Transverse colon (tissue), 4 donors: Measurements from ENCODE around the gene ANK3. TPM values are rescaled to one million over a fixed set of nuclear protein-coding genes. Genes with fewer than 3 reads are reported as not detected.

ENCODE experiments used
- DNase-seq: peaks from one replicate; pipeline ENCODE4 v3.0.0-alpha.2; 2019
- H3K27ac ChIP-seq, 4 donors: fragments of 200-600 bp; sonication (generic); 2 replicates each; pipeline ENCODE4 v1.5.1; 2016 to 2018; ENCODE audit warnings: inconsistent platforms in 4 of 4
- H3K27me3 ChIP-seq: fragments of 200-600 bp; sonication (generic); 2 replicates; pipeline ENCODE4 v1.5.1; 2017; ENCODE audit warnings: inconsistent platforms
- H3K36me3 ChIP-seq, 4 donors: fragments of 200-600 bp; sonication (generic); 2 replicates each; pipeline ENCODE4 v1.5.1; 2017 to 2019; ENCODE audit warnings: inconsistent platforms in 4 of 4
- H3K4me1 ChIP-seq, 4 donors: fragments of 200-600 bp; sonication (generic); 2 replicates each; pipeline ENCODE4 v1.5.1; 2017 to 2020; ENCODE audit warnings: inconsistent platforms in 4 of 4
- H3K4me3 ChIP-seq, 4 donors: fragments of 200-600 bp; sonication (generic); 1 replicate in 1 of 4; 2 replicates in 3 of 4; pipeline versions ENCODE4 v1.5.1 to v1.6.1; 2017 to 2019; ENCODE audit warnings: inconsistent platforms in 4 of 4
- H3K9me3 ChIP-seq, 2 donors: fragments of 200-600 bp; sonication (generic); 2 replicates each; pipeline ENCODE4 v1.5.1; 2017 to 2019; ENCODE audit warnings: inconsistent platforms in 2 of 2
- EP300 ChIP-seq: sonication (generic); formaldehyde crosslinking; IDR thresholded peaks from one replicate; pipeline ENCODE4 v1.6.1; 2017; ENCODE audit warnings: antibody characterized with exemption, low read depth
- POLR2A ChIP-seq: fragments of 450-650 bp; IDR thresholded peaks from one replicate; pipeline ENCODE4 v1.6.1; 2016; ENCODE audit warnings: antibody characterized with exemption, mild to moderate bottlenecking, moderate library complexity
- POLR2AphosphoS5 ChIP-seq, 3 donors: sonication (generic); formaldehyde crosslinking; IDR thresholded peaks; one replicate each; pipeline ENCODE4 v1.6.1; 2016; ENCODE audit warnings: antibody characterized with exemption in 3 of 3
- WGBS, 2 donors: methylation state at CpG; one replicate each; pipeline ENCODE4 v1.1.5; 2018; ENCODE audit warnings: low coverage in 1 of 2; 5-methylcytosine and 5-hydroxymethylcytosine counted together
- in situ Hi-C, 4 donors: fragments of 200-750 bp; cut with MboI; loops; one replicate each; pipeline versions ENCODE4 v1.15.0 to v1.15.1; 2017; ENCODE audit warnings: low sequenced_read_pairs in 3 of 4, low pct_ligation_motif_present in 1 of 4, low pct_unique_long_range_greater_than_20kb in 1 of 4
- intact Hi-C: fragments of 100-400 bp; cut with DNase I; formaldehyde crosslinking; loops from one replicate; pipeline ENCODE4 v1.15.1; 2023; ENCODE audit warnings: low total_unique reads
- total RNA-seq, 4 donors: library from RNA; depleted of rRNA; stranded (reverse); fragments of >200 nt; gene quantifications; one replicate each; pipeline ENCODE4 v1.1.0, GENCODE V29; 2016
- TF ChIP-seq, protein P1 (sequence below), 5 experiments: fragments of 200-600 bp in 3 of 5; fragments of 450-650 bp in 2 of 5; sonication (generic) in 3 of 5; IDR thresholded peaks; 1 replicate in 2 of 5; 2 replicates in 3 of 5; pipeline ENCODE4 v1.5.1; 2016 to 2017; ENCODE audit warnings: antibody characterized with exemption in 5 of 5, inconsistent platforms in 3 of 5, mild to moderate bottlenecking in 2 of 5, moderate library complexity in 1 of 5

The ANK3 gene
- total RNA-seq, 4 donors from 2014 or later = 41.2 to 230 (median 172) TPM

GRCh38 chr10:60388709-60389301 is 870 bp downstream of the ANK3 start:
- 56 to 62% methylated on average over 7 of the region's 7 CpGs for WGBS, 2 donors
- in situ Hi-C loops = no loop called here
- no peak for DNase-seq
- H3K36me3 ChIP-seq = no peaks in the 10 kb centered on the region
- H3K9me3 ChIP-seq = no peaks in the 10 kb centered on the region
- H3K4me1 ChIP-seq = peaks cover 0 to 24% (median 6%) of the 10 kb centered on the region in 4 donors
- TF ChIP-seq, protein P1, sequence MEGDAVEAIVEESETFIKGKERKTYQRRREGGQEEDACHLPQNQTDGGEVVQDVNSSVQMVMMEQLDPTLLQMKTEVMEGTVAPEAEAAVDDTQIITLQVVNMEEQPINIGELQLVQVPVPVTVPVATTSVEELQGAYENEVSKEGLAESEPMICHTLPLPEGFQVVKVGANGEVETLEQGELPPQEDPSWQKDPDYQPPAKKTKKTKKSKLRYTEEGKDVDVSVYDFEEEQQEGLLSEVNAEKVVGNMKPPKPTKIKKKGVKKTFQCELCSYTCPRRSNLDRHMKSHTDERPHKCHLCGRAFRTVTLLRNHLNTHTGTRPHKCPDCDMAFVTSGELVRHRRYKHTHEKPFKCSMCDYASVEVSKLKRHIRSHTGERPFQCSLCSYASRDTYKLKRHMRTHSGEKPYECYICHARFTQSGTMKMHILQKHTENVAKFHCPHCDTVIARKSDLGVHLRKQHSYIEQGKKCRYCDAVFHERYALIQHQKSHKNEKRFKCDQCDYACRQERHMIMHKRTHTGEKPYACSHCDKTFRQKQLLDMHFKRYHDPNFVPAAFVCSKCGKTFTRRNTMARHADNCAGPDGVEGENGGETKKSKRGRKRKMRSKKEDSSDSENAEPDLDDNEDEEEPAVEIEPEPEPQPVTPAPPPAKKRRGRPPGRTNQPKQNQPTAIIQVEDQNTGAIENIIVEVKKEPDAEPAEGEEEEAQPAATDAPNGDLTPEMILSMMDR (IDR thresholded peaks at IDR 0.05) = no peak
- TF ChIP-seq EP300 = no peak
- H3K27ac ChIP-seq = peak overlapping the region in 3 of 4 donors; percentile 3 to 30 (median 27)
- no peaks in the 10 kb centered on the region for H3K27me3 ChIP-seq
- H3K4me3 ChIP-seq = no peak overlapping the region
- intact Hi-C loops = no loop called here

DNA sequence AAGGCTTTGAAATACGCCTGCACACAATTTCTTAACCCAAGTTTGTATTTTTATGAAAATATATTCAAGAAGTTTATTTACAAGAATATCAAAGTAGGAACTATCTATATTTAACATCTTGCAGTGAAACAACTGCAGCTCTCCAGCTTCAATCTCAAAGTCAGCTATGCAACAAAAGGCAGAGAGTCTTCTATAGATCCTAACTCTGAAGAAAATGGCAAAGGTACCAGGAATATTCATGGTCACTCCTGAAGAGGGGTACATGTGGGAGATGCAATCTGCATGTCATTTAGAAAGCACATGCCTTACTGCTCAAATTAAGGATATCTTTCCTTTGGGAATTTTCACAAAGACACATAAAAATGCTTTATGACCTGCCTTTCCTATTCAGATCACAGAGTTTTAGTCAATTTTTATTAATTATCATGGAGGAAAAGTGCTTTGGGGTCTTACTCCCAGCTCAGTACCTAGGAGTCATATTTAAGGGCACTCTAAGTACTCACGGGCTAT is 1.5 kb downstream of the ANK3 start:
- H3K4me3 ChIP-seq = no peak overlapping the region
- DNase-seq = no peak
- H3K27ac ChIP-seq = peak overlapping the region in 3 of 4 donors; percentile 3 to 30 (median 27)

DNA sequence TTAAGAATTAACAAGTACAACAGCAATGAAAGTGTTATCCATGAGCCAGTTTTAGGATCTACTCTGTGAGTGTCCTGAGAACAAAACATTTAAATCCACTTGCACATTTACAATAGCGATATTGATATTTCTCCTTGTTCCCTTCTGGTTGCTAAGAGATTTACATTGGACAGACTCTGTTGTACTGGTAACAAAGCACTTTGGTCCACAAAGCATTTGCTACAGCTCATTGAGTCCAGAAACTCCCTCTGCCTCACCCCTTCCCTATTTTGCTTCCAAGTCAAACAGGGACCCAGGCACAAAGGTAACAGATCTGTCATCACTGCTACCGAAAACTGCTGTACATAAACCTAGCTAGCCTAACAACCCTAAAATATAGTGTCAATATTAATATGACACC is 2.1 kb downstream of the ANK3 start:
- H3K27ac ChIP-seq = no peak overlapping the region
- no peaks in the 10 kb centered on the region for H3K36me3 ChIP-seq
- no peak for DNase-seq
- no peak overlapping the region for H3K4me3 ChIP-seq
- in situ Hi-C loops (no loop called here), intact Hi-C loops (no loop called here)
- TF ChIP-seq POLR2A (no peak), EP300 (no peak), POLR2AphosphoS5 (IDR thresholded peaks at IDR 0.05) (no peak)
- TF ChIP-seq, protein P1 (IDR thresholded peaks at IDR 0.05) = no peak
- no peaks in the 10 kb centered on the region for H3K27me3 ChIP-seq
- no peaks in the 10 kb centered on the region for H3K9me3 ChIP-seq
- WGBS, 2 donors = 65 to 67% methylated on average over 2 of the region's 2 CpGs
- peaks cover 0 to 24% (median 6%) of the 10 kb centered on the region in 4 donors for H3K4me1 ChIP-seq

More for the DNA sequence above, 1.5 kb downstream of the ANK3 start:
- Histone ChIP-seq H3K9me3 (no peaks in the 10 kb centered on the region), H3K4me1 (peaks cover 0 to 24% (median 6%) of the 10 kb centered on the region in 4 donors), H3K36me3 (no peaks in the 10 kb centered on the region), H3K27me3 (no peaks in the 10 kb centered on the region)
- in situ Hi-C loops = no loop called here
- intact Hi-C loops = no loop called here
- WGBS, 2 donors = 86 to 94% methylated on average over 2 of the region's 2 CpGs
- TF ChIP-seq, protein P1 (IDR thresholded peaks at IDR 0.05) = no peak
- no peak for TF ChIP-seq EP300
- TF ChIP-seq POLR2AphosphoS5 (IDR thresholded peaks at IDR 0.05) = no peak
- no peak for TF ChIP-seq POLR2A

GRCh38 chr10:60385399-60385738 is 4.3 kb downstream of the ANK3 start:
- Histone ChIP-seq H3K27me3 (no peaks in the 10 kb centered on the region), H3K4me3 (no peak overlapping the region), H3K9me3 (no peaks in the 10 kb centered on the region), H3K27ac (no peak overlapping the region), H3K4me1 (peaks cover 0 to 24% (median 6%) of the 10 kb centered on the region in 4 donors), H3K36me3 (no peaks in the 10 kb centered on the region)
- WGBS, 2 donors = 78 to 97% methylated on average over 1 of the region's 1 CpG
- TF ChIP-seq POLR2AphosphoS5 (IDR thresholded peaks at IDR 0.05) = no peak
- intact Hi-C loops = no loop called here
- DNase-seq = no peak
- in situ Hi-C loops = no loop called here
